CD8-positive, alpha-beta memory T cell (primary cell): ENCODE data around the gene TSPAN14. TPM values are rescaled to one million over a fixed set of nuclear protein-coding genes. Genes with fewer than 3 reads are reported as not detected.

Source experiments
- CTCF ChIA-PET: fragments of 350-600 bp; sonication (Branson Sonifier 250); formaldehyde crosslinking; loops from one replicate; lab custom pipeline; 2021; ENCODE audit warnings: antibody characterized with exemption; lab: Charles Lee
- POLR2A ChIA-PET: fragments of 350-600 bp; sonication (Branson Sonifier 250); formaldehyde crosslinking; loops from one replicate; lab custom pipeline; 2021; ENCODE audit warnings: antibody characterized with exemption; lab: Charles Lee
- DNase-seq, 5 donors: peaks; one replicate each; pipeline versions ENCODE4 v3.0.0 to v3.0.0-alpha.2; 2020 to 2022; ENCODE audit warnings: mixed read lengths in 1 of 5
- H3K27ac ChIP-seq: one replicate; pipeline ENCODE4 v1.7.0; 2013; ENCODE audit warnings: low read depth, mild to moderate bottlenecking, low read length, moderate library complexity
- H3K27me3 ChIP-seq: 2 replicates; pipeline ENCODE4 v1.7.0; 2013; ENCODE audit warnings: low read length, mild to moderate bottlenecking; ENCODE audit not compliant: insufficient read depth, poor library complexity, severe bottlenecking
- H3K36me3 ChIP-seq: 2 replicates; pipeline ENCODE4 v1.7.0; 2013; ENCODE audit warnings: mild to moderate bottlenecking, low read length, moderate library complexity; ENCODE audit not compliant: insufficient read depth
- H3K4me1 ChIP-seq: 2 replicates; pipeline ENCODE4 v1.7.0; 2013; ENCODE audit warnings: mild to moderate bottlenecking, low read length, moderate library complexity; ENCODE audit not compliant: insufficient read depth
- H3K4me3 ChIP-seq: 2 replicates; pipeline ENCODE4 v1.7.0; 2013; ENCODE audit warnings: mild to moderate bottlenecking, low read length
- H3K9me3 ChIP-seq: 2 replicates; pipeline ENCODE4 v1.7.0; 2013; ENCODE audit warnings: mild to moderate bottlenecking, low read length
- H3K27ac Mint-ChIP-seq, 8 donors: one replicate each; pipeline ENCODE4 v1.8.0; 2020 to 2021; ENCODE audit warnings: mixed read lengths in 8 of 8, mild to moderate bottlenecking in 6 of 8, inconsistent platforms in 3 of 8, moderate library complexity in 3 of 8
- H3K27me3 Mint-ChIP-seq, 2 donors: one replicate each; pipeline ENCODE4 v1.8.0; 2020 to 2021; ENCODE audit warnings: mixed read lengths in 2 of 2, mild to moderate bottlenecking in 1 of 2, moderate library complexity in 1 of 2
- H3K36me3 Mint-ChIP-seq, 3 donors: one replicate each; pipeline ENCODE4 v1.8.0; 2020 to 2021; ENCODE audit warnings: mixed read lengths in 3 of 3, inconsistent platforms in 1 of 3, mild to moderate bottlenecking in 1 of 3
- H3K4me1 Mint-ChIP-seq, 3 donors: one replicate each; pipeline ENCODE4 v1.8.0; 2020 to 2021; ENCODE audit warnings: mixed read lengths in 3 of 3, inconsistent platforms in 1 of 3, mild to moderate bottlenecking in 1 of 3
- H3K4me3 Mint-ChIP-seq, 7 donors: one replicate each; pipeline ENCODE4 v1.8.0; 2020 to 2021; ENCODE audit warnings: mixed read lengths in 7 of 7, mild to moderate bottlenecking in 6 of 7, moderate library complexity in 4 of 7, inconsistent platforms in 2 of 7
- H3K9me3 Mint-ChIP-seq, 5 donors: one replicate each; pipeline ENCODE4 v1.8.0; 2020 to 2022; ENCODE audit warnings: mixed read lengths in 5 of 5, mild to moderate bottlenecking in 3 of 5, moderate library complexity in 2 of 5, inconsistent platforms in 1 of 5
- polyA plus RNA-seq: library from polyadenylated mRNA; unstranded; fragments of 300-500 nt; fragmentation: Illumina TruSeq; gene quantifications from one replicate; pipeline ENCODE4 v1.2.3, GENCODE V29; 2021
- total RNA-seq, 2 experiments: library from RNA; stranded (reverse); gene quantifications; one replicate each; pipeline ENCODE4 v1.2.3, GENCODE V29; 2021

Gene TSPAN14
- total and polyA plus RNA-seq, 3 experiments from 2014 or later: 46.1 to 220 (median 46.8) TPM

DNA sequence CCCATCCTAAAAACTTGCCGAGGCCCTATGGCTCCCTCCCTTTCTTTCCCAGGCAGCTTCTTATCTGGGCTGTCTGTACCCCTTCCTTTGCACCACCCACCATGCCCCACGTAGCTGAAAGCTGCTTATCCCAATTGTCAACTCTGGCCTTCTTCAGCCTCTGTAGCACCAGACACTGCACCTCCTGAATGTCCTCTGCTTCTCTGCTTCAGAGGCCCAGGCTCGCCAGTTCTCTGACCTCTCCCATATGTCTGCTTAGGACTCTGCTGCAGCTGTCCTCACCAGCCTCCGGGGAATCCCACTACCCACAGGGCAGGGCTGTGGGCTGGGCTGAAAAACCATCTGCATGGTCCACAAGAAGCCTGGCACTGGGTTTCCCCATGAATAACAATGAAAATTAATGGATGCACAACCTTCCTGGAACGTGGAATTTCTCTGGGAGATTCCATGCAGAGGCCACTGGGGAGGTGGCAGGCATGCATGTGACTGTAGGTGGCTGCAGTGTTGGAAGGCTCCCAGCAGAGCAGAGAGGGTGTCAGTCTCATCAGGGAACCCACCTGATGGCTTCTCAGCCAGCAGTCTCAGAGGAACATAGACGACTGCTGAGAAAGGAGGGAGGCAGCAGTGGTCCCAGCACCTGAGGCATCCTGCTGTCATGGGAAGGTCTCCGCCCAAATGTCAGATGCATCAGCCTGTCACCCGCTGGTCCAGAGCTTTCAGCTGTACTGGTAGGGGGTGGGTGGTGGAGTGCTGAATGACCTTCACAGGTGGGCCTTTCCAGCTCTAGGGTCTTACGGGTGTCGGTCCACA is 66.8 kb downstream of the TSPAN14 start:
- no peak overlapping the region for H3K27ac ChIP-seq
- H3K4me1 ChIP-seq: peaks cover 25% of the 10 kb centered on the region
- Mint-ChIP-seq H3K9me3 (no peaks in the 10 kb centered on the region), H3K4me1 (peaks cover 29 to 48% (median 48%) of the 10 kb centered on the region in 3 donors), H3K27me3 (peaks cover 0 to 1% of the 10 kb centered on the region in 2 donors), H3K4me3 (no peak overlapping the region), H3K36me3 (peaks cover 0 to 63% (median 6%) of the 10 kb centered on the region in 3 donors), H3K27ac (peak overlapping the region in 6 of 8 donors; percentile 43 to 85 (median 62))
- CTCF ChIA-PET: interaction anchor here (1.1 to 2.8 kb wide), 2 partner anchors 9 to 16 kb away, joined by 3 to 11 read pairs; no protein-coding TSS in a partner anchor
- no peaks in the 10 kb centered on the region for H3K27me3 ChIP-seq
- no peak overlapping the region for H3K4me3 ChIP-seq
- H3K36me3 ChIP-seq: peaks cover 24% of the 10 kb centered on the region
- POLR2A ChIA-PET: no interaction called here
- H3K9me3 ChIP-seq: no peaks in the 10 kb centered on the region
- DNase-seq: peak in 1 of 5 donors; percentile 18

GRCh38 chr10:80522756-80523363 is 68.8 kb downstream of the TSPAN14 start:
- no peak overlapping the region for H3K27ac ChIP-seq
- Mint-ChIP-seq H3K9me3 (no peaks in the 10 kb centered on the region), H3K27ac (peak overlapping the region in 6 of 8 donors; percentile 47 to 89 (median 73)), H3K27me3 (peaks cover 0 to 1% of the 10 kb centered on the region in 2 donors), H3K36me3 (peaks cover 0 to 43% (median 2%) of the 10 kb centered on the region in 3 donors), H3K4me3 (no peak overlapping the region), H3K4me1 (peaks cover 39 to 62% (median 61%) of the 10 kb centered on the region in 3 donors)
- no peaks in the 10 kb centered on the region for H3K9me3 ChIP-seq
- no peak for DNase-seq
- ChIA-PET CTCF (interaction anchor here (1.2 kb wide), 1 partner anchor 11 kb away, joined by 4 read pairs; no protein-coding TSS in a partner anchor), POLR2A (interaction anchor here (0.7 kb wide), 1 partner anchor 14 kb away, joined by 7 read pairs; no protein-coding TSS in a partner anchor)
- no peaks in the 10 kb centered on the region for H3K27me3 ChIP-seq
- no peak overlapping the region for H3K4me3 ChIP-seq
- H3K4me1 ChIP-seq: peaks cover 45% of the 10 kb centered on the region
- peaks cover 9% of the 10 kb centered on the region for H3K36me3 ChIP-seq

GRCh38 chr10:80523773-80524172 is 69.7 kb downstream of the TSPAN14 start:
- H3K36me3 Mint-ChIP-seq: peaks cover 0 to 39% (median under 1%) of the 10 kb centered on the region in 3 donors
- no peak for DNase-seq
- H3K4me3 Mint-ChIP-seq: no peak overlapping the region
- ChIA-PET CTCF (interaction anchor here (1.2 kb wide), 2 partner anchors 8 to 12 kb away, joined by 3 to 4 read pairs; no protein-coding TSS in a partner anchor), POLR2A (interaction anchor here (0.6 kb wide), 1 partner anchor 31 kb away, joined by 3 read pairs; no protein-coding TSS in a partner anchor)
- H3K27me3 Mint-ChIP-seq: no peaks in the 10 kb centered on the region
- H3K4me1 Mint-ChIP-seq: peaks cover 46 to 69% (median 68%) of the 10 kb centered on the region in 3 donors
- H3K27me3 ChIP-seq: no peaks in the 10 kb centered on the region
- H3K4me1 ChIP-seq: peaks cover 54% of the 10 kb centered on the region
- H3K36me3 ChIP-seq: no peaks in the 10 kb centered on the region
- H3K9me3 ChIP-seq: no peaks in the 10 kb centered on the region
- H3K4me3 ChIP-seq: no peak overlapping the region
- peak overlapping the region in 7 of 8 donors; percentile 9 to 89 (median 63) for H3K27ac Mint-ChIP-seq
- no peaks in the 10 kb centered on the region for H3K9me3 Mint-ChIP-seq
- no peak overlapping the region for H3K27ac ChIP-seq

DNA sequence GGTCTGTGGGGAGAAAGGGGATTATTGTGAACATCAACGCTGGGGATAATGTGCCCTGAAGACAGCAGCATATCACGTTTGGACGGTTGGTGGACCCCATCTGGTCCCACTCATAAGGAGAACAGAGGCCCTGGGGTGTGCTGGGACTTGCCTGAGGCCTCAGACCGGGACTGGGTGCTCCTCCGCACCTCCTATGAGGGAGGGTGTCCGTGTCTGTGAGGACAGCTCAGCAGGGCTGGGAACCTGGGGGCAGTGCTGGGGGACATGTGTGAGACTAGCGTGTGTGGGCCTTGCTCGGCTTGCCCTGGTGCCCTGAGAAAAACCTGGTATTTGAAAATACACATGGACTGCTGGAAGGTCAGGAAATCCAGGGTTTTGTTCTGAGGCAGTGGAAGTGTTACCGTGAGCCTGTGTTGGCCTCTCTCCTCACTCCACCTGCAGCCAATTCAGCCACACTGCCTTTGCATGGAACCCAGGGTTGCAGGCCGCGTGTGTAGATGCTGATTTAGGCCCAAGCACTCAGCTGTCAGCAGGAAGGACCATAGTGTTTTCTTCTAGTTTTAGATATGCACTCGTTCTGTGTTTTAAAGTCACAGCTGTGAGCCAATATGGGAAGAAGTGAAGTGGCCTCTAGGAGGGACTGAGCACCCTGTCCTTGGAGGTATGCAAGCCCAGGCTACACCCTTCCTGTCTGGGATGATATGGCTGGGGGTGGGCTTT is 70.2 kb downstream of the TSPAN14 start:
- ChIA-PET CTCF (interaction anchor here (1.2 to 2.4 kb wide), 4 partner anchors 9 to 78 kb away, joined by 3 to 6 read pairs (median 4); no protein-coding TSS in a partner anchor), POLR2A (interaction anchor here (0.6 kb wide), 1 partner anchor 31 kb away, joined by 3 read pairs; no protein-coding TSS in a partner anchor)
- peaks cover 60% of the 10 kb centered on the region for H3K4me1 ChIP-seq

DNA sequence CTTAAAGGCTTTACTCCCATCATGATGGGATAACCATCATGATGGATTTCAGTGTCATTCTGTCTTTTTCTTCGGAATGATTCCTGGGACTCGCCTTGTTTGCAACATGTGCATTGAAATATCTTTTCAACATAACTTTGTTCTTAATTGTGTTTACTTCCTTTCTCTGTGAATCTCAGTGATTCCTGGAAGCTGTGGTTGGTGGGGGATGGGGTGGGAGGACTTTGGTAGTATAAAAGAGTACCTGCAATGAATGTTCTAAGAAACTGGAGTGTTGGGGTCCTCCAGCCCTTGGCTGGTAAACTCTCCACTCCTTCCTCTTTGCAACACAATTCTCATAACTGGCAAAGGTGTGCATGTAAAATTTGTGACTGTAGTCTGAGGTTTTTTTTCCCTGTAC is 72.1 kb downstream of the TSPAN14 start:
- Mint-ChIP-seq H3K4me1 (peaks cover 61 to 81% (median 79%) of the 10 kb centered on the region in 3 donors), H3K4me3 (peak overlapping the region in 5 of 7 donors; percentile 6 to 70 (median 27)), H3K9me3 (no peaks in the 10 kb centered on the region), H3K27ac (peak overlapping the region in 7 of 8 donors; percentile 1 to 96 (median 69)), H3K36me3 (peaks cover 0 to 19% (median 0%) of the 10 kb centered on the region in 3 donors), H3K27me3 (no peaks in the 10 kb centered on the region)
- no peaks in the 10 kb centered on the region for H3K36me3 ChIP-seq
- no peaks in the 10 kb centered on the region for H3K27me3 ChIP-seq
- ChIA-PET POLR2A (no interaction called here), CTCF (interaction anchor here (1.5 to 2.4 kb wide), 2 partner anchors 21 to 69 kb away, joined by 3 to 6 read pairs; no protein-coding TSS in a partner anchor)
- peaks cover 77% of the 10 kb centered on the region for H3K4me1 ChIP-seq
- DNase-seq: no peak
- H3K9me3 ChIP-seq: no peaks in the 10 kb centered on the region
- H3K4me3 ChIP-seq: no peak overlapping the region
- H3K27ac ChIP-seq: no peak overlapping the region

More for the DNA sequence above, 70.2 kb downstream of the TSPAN14 start:
- Histone ChIP-seq H3K36me3 (no peaks in the 10 kb centered on the region), H3K27me3 (no peaks in the 10 kb centered on the region), H3K27ac (no peak overlapping the region), H3K9me3 (no peaks in the 10 kb centered on the region), H3K4me3 (no peak overlapping the region)
- H3K4me3 Mint-ChIP-seq: no peak overlapping the region
- peaks cover 47 to 71% (median 71%) of the 10 kb centered on the region in 3 donors for H3K4me1 Mint-ChIP-seq
- peak overlapping the region in 7 of 8 donors; percentile 34 to 85 (median 63) for H3K27ac Mint-ChIP-seq
- no peak for DNase-seq
- H3K9me3 Mint-ChIP-seq: no peaks in the 10 kb centered on the region
- H3K27me3 Mint-ChIP-seq: no peaks in the 10 kb centered on the region
- H3K36me3 Mint-ChIP-seq: peaks cover 0 to 36% (median 0%) of the 10 kb centered on the region in 3 donors

DNA sequence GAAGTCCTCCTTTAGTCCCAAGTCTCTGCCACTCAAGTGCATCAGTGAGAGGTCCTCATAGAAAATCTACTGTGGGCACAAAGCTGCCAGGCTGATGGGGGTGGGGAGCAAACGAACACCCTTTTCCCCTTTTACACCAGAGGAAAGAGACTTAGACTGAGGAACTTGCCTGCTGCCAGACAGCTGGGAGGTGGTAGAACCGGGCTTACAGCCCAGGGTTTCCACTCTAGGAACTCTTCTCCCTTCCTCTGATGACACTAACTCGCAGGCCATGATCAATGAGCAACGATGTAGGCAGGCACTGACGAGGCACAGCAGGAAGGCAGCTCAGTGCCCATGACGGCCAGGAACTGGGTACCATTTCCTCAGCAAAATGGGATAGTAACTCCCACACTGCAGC is 72.6 kb downstream of the TSPAN14 start:
- Mint-ChIP-seq H3K4me1 (peaks cover 66 to 86% (median 84%) of the 10 kb centered on the region in 3 donors), H3K27me3 (no peaks in the 10 kb centered on the region), H3K27ac (peak overlapping the region; percentile 1 to 90 (median 59)), H3K4me3 (peak overlapping the region in 4 of 7 donors; percentile 24 to 70 (median 30)), H3K36me3 (peaks cover 0 to 16% (median 0%) of the 10 kb centered on the region in 3 donors), H3K9me3 (no peaks in the 10 kb centered on the region)
- ChIA-PET CTCF (interaction anchor here (1.5 to 2.4 kb wide), 3 partner anchors 21 to 82 kb away, joined by 3 to 6 read pairs (median 5); no protein-coding TSS in a partner anchor), POLR2A (no interaction called here)
- Histone ChIP-seq H3K4me3 (no peak overlapping the region), H3K36me3 (no peaks in the 10 kb centered on the region), H3K27me3 (no peaks in the 10 kb centered on the region), H3K27ac (no peak overlapping the region), H3K4me1 (peaks cover 82% of the 10 kb centered on the region), H3K9me3 (no peaks in the 10 kb centered on the region)
- peak in 1 of 5 donors; percentile 22 for DNase-seq

DNA sequence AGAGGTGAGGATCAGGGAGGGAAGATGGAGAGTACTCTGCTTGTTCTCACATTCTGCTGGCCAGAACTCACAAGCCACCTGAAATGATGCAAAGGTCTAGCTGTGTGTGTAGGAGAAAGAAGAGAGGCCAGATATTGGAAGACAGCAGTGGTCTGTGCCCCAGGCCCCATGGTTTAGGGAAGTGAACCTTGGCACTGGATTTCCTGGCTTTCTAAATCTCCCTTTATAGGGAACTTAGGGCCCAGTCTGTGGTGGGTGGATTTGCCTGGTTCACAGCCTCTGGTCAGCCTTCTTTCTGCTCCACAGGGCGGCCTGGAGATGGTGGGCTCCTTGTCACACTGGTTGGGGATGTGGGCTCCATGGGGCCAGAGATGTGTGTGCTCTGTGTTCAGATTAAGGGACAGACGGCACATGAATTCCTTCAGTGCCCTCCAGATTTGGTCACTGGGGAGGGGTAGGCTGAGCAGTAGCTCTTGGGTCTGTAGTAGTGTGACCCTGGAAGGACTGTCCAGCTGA is 74.1 kb downstream of the TSPAN14 start:
- POLR2A ChIA-PET: interaction anchor here (0.7 to 1.0 kb wide), 2 partner anchors 61 to 120 kb away, joined by 3 read pairs; partner anchors contain the start of gene PRXL2A

More for the DNA sequence above, 74.1 kb downstream of the TSPAN14 start:
- Mint-ChIP-seq H3K27me3 (no peaks in the 10 kb centered on the region), H3K9me3 (no peaks in the 10 kb centered on the region), H3K4me3 (peak overlapping the region in 4 of 7 donors; percentile 28 to 60 (median 45)), H3K4me1 (peaks cover 74 to 92% (median 90%) of the 10 kb centered on the region in 3 donors), H3K27ac (peak overlapping the region in 6 of 8 donors; percentile 43 to 96 (median 64)), H3K36me3 (peaks cover 0 to 13% (median 0%) of the 10 kb centered on the region in 3 donors)
- Histone ChIP-seq H3K36me3 (no peaks in the 10 kb centered on the region), H3K4me3 (no peak overlapping the region), H3K27me3 (no peaks in the 10 kb centered on the region), H3K4me1 (peaks cover 87% of the 10 kb centered on the region), H3K27ac (no peak overlapping the region), H3K9me3 (no peaks in the 10 kb centered on the region)
- CTCF ChIA-PET: interaction anchor here (1.1 to 2.1 kb wide), 3 partner anchors 17 to 83 kb away, joined by 3 to 5 read pairs (median 3); no protein-coding TSS in a partner anchor
- DNase-seq: no peak
